Activated T-cell treated with anti-CD3 and anti-CD28 coated beads, Interleukin-2, amount 50 U/mL, for 72 hours (primary cell): ENCODE results near the gene OR4S2. TPM values are rescaled to one million over a fixed set of nuclear protein-coding genes. Genes with fewer than 3 reads are reported as not detected.

ENCODE experiments used
- total RNA-seq, 2 donors: library from RNA; stranded (reverse); gene quantifications; one replicate each; pipeline ENCODE4 v1.2.3, GENCODE V29; 2022

OR4S2 gene
- total RNA-seq, 2 donors from 2014 or later: not detected

Other genes starting within 250 kb of the OR4S2 start
- gene OR4C15, start 93.9 kb upstream of the OR4S2 start, total RNA-seq: not detected
- gene OR4C16, start 76.2 kb upstream of the OR4S2 start, total RNA-seq: not detected
- not detected for gene OR4C11, start 40.7 kb upstream of the OR4S2 start, total RNA-seq
- gene OR4P4, start 13.2 kb upstream of the OR4S2 start, total RNA-seq: not detected
- gene OR4C6, start 13.9 kb downstream of the OR4S2 start, total RNA-seq: not detected
- not detected for gene OR5D13, start 125.1 kb downstream of the OR4S2 start, total RNA-seq
- not detected for gene OR5D14, start 147.2 kb downstream of the OR4S2 start, total RNA-seq
- gene OR5L1, start 163.0 kb downstream of the OR4S2 start, total RNA-seq: not detected
- gene OR5D18, start 171.3 kb downstream of the OR4S2 start, total RNA-seq: not detected
- gene OR5L2, start 178.9 kb downstream of the OR4S2 start, total RNA-seq: not detected
- not detected for gene OR5D16, start 190.4 kb downstream of the OR4S2 start, total RNA-seq
- not detected for gene TRIM51, start 235.0 kb downstream of the OR4S2 start, total RNA-seq